ENCODE measurements around the gene EFCAB6.

The EFCAB6 gene

DNA sequence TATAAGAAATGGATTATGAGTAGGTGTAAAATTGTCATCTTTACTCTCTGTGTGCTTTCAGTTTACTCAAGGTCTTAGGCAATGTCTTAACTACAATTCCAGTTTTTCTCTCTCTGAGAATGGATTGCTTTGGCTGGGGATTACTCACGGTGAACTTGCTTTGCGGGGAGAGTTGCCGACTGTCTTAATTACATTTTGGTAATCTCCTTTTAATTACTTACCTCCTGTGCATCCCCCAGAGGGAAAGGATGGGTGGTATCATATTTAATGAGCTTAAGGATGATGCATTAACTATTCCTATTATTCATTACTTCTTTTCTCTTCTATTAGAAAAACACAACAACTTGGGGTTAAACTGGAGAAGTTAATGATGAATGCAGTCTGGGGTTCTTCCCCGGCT, 240.9 kb downstream of the EFCAB6 start:
- no peak for DNase-seq (ENCODE audit: low read depth in 2 of 2)

GRCh38 chr22:43570531-43571165, 241.5 kb downstream of the EFCAB6 start:
- DNase-seq (ENCODE audit: low read depth in 2 of 2) = no peak

DNA sequence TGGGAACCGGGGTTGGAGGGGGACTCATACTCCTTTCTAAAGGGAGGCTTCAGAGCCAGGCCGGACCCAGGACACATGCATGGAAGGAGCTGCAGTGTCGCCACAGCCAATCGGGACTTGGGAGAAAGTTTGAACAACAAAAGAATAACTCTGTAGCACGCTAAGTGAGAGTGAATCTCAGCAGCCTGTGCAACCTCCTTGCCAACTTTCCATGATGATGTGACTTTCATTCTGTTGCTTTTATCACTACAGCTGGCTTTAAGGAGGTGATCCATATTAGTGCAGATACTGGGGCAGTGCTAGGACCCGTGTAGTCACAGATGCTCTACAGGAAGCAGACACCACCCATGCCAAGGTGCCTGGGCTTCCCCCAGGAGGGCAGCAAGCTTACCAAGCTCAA, 243.0 kb downstream of the EFCAB6 start:
- DNase-seq (ENCODE audit: low read depth in 2 of 2) = no peak

DNA sequence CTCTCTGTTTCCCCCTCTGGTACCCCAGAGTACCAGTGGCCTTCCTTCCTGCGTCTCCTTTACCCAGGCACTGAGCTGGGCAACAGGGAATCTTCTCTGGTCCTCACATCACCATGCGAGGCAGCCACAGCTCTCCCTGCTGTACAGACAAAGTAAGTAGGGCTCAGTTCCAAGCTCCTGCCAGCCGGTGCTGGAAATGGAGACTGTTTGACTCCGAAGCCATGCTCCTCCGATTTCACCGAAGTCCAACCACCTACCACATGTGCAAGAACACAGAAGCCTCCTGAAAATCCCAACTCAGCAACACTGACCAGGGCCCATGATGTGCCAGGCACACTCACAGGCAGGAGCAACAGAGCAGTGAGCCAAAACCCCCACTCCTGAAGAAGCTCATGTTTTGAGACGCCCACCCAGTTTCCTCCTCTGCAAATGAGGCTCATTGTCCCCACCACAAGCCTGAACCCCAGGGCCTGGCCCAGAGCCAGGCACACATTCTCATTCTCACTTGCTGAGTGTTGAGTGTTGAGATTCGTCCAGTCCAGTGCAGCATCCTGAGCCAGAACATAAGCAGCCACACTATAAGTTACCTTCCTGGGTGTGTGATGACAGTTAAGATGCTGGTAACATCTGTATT, 244.3 kb downstream of the EFCAB6 start:
- no peak for DNase-seq (ENCODE audit: low read depth in 2 of 2)

DNA sequence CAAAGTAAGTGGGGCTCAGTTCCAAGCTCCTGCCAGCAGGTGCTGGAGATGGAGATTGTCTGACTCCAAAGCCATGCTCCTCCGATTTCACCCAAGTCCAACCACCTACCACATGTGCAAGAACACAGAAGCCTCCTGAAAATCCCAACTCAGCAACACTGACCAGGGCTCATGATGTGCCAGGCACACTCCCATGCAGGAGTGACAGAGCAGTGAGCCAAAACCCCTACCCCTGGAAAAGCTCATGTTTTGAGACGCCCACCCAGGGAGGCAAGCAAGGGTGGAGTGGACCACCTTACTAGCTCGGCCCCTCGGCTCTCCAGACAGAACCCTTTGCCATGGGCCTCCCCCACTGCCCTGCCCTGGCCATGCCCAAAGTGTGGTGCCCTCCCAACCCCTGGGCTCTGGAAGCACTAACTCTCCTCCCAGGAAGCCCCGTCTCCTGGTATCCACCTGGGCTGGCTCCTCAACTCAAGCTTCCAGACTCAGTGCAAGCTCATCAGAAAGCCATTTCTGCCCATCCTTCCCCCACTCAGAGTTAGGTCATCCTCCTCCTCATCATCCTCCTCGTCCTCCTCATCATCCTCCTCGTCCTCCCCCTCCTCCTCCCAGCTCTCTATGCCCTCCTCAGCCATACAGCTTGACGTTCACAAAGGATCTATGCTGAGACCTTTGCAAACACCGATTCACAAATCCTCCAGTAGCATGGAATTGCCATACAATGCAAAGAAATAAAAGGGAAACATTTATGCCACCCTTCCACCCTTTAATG, 245.4 kb downstream of the EFCAB6 start:
- no peak for DNase-seq (ENCODE audit: low read depth in 2 of 2)

DNA sequence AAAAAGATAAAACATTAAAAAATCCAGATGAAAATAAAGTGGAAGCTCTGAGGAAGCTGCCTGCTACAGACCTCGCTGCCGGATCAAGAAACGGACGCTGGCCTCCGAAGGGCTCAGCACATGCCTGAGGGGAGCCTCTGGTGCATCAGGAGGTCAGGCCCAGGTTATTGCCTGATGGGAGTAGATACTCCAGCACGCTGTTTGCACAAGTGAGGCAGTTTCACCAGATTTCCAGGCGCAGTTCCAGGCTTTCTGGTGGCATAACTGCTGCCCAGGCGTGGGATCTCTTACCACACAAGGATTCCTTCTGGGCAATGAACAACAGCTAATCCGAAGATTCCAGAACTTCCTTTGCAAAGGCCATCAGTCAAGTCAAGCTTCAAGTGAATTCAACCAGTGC, 246.1 kb downstream of the EFCAB6 start:
- DNase-seq (ENCODE audit: low read depth in 2 of 2) = no peak

GRCh38 chr22:43564859-43565258, 247.2 kb downstream of the EFCAB6 start:
- no peak for DNase-seq (ENCODE audit: low read depth in 2 of 2)

- no peak for DNase-seq (ENCODE audit: low read depth in 2 of 2)
Measured at GRCh38 chr22:43563571-43563970, 248.5 kb downstream of the EFCAB6 start.

DNA sequence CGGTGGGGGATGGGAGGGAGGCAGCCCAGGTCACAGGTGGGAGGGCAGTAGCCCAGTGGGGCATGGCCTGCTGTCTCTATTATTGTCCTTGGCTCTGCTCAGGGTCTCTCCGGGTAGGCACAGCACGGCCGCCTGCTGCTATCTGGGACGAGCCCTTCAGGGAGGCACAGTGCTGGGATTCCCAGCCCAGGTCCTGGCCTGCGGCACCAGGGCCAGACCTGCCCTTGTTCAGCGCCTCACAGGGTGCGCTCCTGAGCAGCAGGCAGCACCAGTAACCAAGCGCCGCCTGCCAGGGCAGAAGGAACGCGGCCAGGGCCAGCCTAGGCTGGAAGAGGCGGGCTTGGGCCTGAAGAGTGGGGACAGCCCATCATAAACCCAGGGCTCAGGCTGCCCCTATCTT, 249.3 kb downstream of the EFCAB6 start:
- no peak for DNase-seq (ENCODE audit: low read depth in 2 of 2)

DNA sequence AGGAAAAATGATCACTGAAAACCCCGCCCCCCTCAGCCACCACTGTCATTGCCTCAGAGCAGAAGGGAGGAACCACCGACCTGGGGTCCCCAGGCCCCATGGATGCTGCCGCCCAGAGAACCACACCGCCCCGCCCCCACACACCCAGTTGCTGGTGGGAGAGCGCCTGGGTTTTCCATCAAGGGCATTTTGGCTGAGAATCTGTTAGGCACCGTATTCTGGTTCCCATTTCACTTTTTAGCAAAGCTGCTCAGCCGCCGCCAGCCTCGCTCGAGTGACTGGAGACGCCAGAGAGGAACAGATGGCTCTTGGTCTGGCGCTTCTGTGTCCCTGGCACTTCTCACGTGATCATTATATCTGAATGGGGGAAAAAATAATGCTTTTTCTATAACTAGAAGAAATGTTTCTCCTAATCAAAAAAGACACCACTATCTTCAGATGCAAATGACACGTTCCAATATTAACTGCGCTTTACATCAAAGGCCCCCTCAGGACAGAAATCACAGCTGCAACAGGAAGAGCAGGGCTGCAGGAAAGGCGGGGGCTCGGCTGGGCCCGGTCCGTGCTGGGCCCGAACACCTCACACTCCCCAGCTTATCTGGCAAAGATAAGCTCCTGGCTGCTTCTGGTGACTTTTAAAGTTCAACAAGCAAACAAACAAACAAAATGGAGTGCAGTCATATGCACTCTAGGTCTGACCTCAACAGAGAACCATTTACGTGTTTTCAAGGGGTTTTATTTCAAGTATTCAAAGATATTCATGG, 250.5 kb downstream of the EFCAB6 start:
- DNase-seq (ENCODE audit: low read depth in 2 of 2) = no peak

- DNase-seq (ENCODE audit: low read depth in 2 of 2) = no peak
Measured at GRCh38 chr22:43560651-43561050, 251.5 kb downstream of the EFCAB6 start.

GRCh38 chr22:43555561-43556515, 256.3 kb downstream of the EFCAB6 start:
- DNase-seq (ENCODE audit: low read depth in 2 of 2) = no peak

DNA sequence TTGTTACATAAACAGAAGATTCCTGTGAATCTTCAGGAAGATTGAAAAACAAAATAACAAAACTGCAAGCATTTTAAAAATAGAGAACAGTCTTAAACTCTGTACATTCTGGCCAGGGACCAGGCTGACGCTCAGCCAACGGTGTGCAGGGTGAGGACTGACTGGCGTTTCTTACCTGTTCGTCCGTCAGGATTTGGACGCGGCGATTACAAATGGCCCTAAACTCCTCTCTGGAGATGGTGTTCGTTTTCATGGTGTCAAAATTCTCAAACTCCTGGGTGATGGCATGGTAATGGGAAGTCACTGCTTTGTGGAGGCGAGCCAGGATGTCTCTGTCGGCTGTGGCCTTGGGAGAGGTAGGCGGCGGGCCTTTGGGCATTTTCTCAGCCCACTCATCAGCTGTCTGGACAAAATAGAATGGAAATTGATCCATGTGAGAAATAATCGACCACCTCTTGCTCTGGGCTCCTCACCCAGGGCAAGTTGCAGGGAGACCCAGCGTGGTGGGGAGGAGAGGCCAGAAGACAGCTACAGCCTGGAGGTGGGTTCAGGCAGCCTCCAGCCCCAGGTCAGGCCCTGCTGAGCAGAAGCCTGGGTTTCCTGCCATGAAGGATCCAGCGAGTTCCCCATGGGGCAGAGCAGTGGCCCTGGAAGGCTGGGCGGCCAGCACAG, 257.3 kb downstream of the EFCAB6 start:
- no peak for DNase-seq (ENCODE audit: low read depth in 2 of 2)

- no peak for DNase-seq (ENCODE audit: low read depth in 2 of 2)
Measured at GRCh38 chr22:43554259-43554636, 257.9 kb downstream of the EFCAB6 start.

GRCh38 chr22:43553451-43554258, 258.4 kb downstream of the EFCAB6 start:
- DNase-seq (ENCODE audit: low read depth in 2 of 2) = no peak

DNA sequence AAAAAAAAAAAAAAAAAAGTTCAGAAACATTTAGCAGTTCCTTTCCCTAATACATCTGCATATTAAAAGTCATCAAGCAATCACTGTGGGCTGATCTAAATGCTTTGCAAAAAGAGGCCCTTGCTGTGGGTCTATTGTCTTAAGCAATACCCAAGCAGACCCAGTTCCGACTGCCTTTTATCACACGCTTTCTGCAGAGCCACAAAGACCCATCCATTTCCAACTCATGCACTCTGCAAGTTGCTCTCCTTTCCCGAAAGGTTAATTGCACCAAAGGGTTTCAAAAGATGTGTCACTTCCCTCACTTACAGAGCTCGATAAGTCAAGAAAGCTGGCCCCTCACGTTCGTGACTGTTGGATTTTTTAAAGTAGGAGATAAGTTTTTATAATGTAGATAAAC, 261.4 kb downstream of the EFCAB6 start:
- no peak for DNase-seq (ENCODE audit: low read depth in 2 of 2)

- DNase-seq (ENCODE audit: low read depth in 2 of 2) = no peak
Measured at GRCh38 chr22:43550024-43550620, 262.0 kb downstream of the EFCAB6 start.

DNA sequence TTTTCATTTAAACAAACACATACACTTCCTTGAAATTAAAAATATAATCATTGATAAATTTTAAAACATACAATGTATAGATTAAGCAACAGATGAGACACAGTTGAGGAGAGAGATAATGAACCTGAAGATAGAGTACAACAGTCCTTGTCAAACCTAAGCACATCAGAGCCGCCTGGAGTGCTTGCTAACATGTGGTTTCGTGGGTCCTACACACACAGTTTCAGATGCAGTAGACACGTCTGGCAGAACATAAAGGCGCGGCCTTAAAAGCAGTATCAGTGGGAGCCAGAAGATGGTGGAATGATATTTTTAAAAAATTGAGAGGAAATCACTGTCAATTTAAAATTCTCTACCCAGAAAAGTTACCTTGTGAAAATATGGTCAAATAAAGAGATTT, 265.9 kb downstream of the EFCAB6 start:
- no peak for DNase-seq (ENCODE audit: low read depth in 2 of 2)

GRCh38 chr22:43544289-43544673, 267.8 kb downstream of the EFCAB6 start:
- no peak for DNase-seq (ENCODE audit: low read depth in 2 of 2)

All from activated CD4-positive, alpha-beta T cell treated with anti-CD3 and anti-CD28 coated beads for 24 hours (primary cell).